ENCODE measurements around the gene FGFR3. TPM values are rescaled to one million over a fixed set of nuclear protein-coding genes. Genes with fewer than 3 reads are reported as not detected.

The FGFR3 gene
- total and polyA plus RNA-seq, 9 of the 15 experiments (the other 6 are each of a cell fraction or from before 2014, with no cell fraction given), result 1.2 to 60.4 (median 12.7) TPM

DNA sequence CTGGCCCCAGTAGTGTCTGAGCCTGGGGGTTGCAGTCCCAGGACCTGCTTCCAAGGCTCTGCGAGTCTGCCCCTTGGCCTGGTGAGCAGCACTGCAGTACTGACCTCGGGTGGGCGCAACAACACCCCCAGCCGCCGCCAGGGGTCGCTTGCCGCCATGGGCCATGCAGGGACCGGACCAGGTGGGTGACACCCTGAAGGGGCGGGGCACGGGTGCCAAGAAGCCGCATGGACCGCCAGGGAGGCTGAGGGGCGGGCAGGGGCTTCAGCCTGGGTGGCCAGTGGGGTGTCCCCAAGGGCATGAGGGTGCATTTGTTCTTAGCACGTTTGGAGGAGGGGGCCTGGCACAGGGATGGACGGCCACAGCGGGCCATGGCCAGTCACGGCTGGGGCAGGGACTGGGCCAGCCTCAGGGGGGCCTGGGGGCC lies 46.8 kb upstream of the FGFR3 start (continued):
- TF ChIP-seq GTF2B (IDR thresholded peaks at IDR 0.05; ENCODE audit: extremely low read depth, insufficient read length) (no peak), MYNN (IDR thresholded peaks at IDR 0.05) (peak; percentile 38; the same call in 1 of the 2 replicates), MYNN (CRISPR knock-in tag; IDR thresholded peaks at IDR 0.05) (no peak), MCM5 (IDR thresholded peaks at IDR 0.05; ENCODE audit: low read depth) (no peak), PHF20 (IDR thresholded peaks at IDR 0.05; ENCODE audit: partially characterized antibody) (no peak), CTCF (IDR thresholded peaks at IDR 0.05 in 2 of 3, conservative IDR thresholded peaks at IDR 0.05 in 1 of 3; ENCODE audit: insufficient read depth in 2 of 3, low read depth in 1 of 3, low read length in 3 of 3) (peak; percentile 89 to 99 (median 94)), PHF21A (IDR thresholded peaks at IDR 0.05; ENCODE audit: borderline replicate concordance, low read depth) (no peak), STAT5A (IDR thresholded peaks at IDR 0.05; ENCODE audit: borderline replicate concordance, low read length) (no peak), KLF13 (tag; IDR thresholded peaks at IDR 0.05; ENCODE audit: borderline replicate concordance, low read depth) (0 out of 2 replicates have a peak, but pooled peaks have one; percentile 42), ZNF586 (CRISPR knock-in tag; conservative IDR thresholded peaks at IDR 0.05) (no peak), RB1 (IDR thresholded peaks at IDR 0.05; ENCODE audit: low read depth) (0 out of 2 replicates have a peak, but pooled peaks have one; percentile 64), UBTF (IDR thresholded peaks at IDR 0.05; ENCODE audit: borderline replicate concordance in 1 of 2, low read depth in 2 of 2, low read length in 2 of 2) (no peak), MEIS2 (IDR thresholded peaks at IDR 0.05; ENCODE audit: partially characterized antibody) (no peak), COPS2 (conservative IDR thresholded peaks at IDR 0.05) (no peak), SNIP1 (IDR thresholded peaks at IDR 0.05; ENCODE audit: low read depth) (no peak), ZNF23 (CRISPR knock-in tag; IDR thresholded peaks at IDR 0.05) (no peak), ZNF3 (CRISPR knock-in tag; IDR thresholded peaks at IDR 0.05) (no peak)
- TF ChIP-seq, protein P1, sequence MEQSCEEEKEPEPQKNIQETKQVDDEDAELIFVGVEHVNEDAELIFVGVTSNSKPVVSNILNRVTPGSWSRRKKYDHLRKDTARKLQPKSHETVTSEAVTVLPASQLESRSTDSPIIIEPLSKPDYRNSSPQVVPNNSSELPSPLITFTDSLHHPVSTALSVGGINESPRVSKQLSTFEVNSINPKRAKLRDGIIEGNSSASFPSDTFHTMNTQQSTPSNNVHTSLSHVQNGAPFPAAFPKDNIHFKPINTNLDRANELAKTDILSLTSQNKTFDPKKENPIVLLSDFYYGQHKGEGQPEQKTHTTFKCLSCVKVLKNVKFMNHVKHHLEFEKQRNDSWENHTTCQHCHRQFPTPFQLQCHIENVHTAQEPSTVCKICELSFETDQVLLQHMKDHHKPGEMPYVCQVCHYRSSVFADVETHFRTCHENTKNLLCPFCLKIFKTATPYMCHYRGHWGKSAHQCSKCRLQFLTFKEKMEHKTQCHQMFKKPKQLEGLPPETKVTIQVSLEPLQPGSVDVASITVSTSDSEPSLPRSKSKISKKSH (CRISPR knock-in tag; IDR thresholded peaks at IDR 0.05), result no peak
- TF ChIP-seq, protein P2, sequence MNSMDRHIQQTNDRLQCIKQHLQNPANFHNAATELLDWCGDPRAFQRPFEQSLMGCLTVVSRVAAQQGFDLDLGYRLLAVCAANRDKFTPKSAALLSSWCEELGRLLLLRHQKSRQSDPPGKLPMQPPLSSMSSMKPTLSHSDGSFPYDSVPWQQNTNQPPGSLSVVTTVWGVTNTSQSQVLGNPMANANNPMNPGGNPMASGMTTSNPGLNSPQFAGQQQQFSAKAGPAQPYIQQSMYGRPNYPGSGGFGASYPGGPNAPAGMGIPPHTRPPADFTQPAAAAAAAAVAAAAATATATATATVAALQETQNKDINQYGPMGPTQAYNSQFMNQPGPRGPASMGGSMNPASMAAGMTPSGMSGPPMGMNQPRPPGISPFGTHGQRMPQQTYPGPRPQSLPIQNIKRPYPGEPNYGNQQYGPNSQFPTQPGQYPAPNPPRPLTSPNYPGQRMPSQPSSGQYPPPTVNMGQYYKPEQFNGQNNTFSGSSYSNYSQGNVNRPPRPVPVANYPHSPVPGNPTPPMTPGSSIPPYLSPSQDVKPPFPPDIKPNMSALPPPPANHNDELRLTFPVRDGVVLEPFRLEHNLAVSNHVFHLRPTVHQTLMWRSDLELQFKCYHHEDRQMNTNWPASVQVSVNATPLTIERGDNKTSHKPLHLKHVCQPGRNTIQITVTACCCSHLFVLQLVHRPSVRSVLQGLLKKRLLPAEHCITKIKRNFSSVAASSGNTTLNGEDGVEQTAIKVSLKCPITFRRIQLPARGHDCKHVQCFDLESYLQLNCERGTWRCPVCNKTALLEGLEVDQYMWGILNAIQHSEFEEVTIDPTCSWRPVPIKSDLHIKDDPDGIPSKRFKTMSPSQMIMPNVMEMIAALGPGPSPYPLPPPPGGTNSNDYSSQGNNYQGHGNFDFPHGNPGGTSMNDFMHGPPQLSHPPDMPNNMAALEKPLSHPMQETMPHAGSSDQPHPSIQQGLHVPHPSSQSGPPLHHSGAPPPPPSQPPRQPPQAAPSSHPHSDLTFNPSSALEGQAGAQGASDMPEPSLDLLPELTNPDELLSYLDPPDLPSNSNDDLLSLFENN (IDR thresholded peaks at IDR 0.05; ENCODE audit: low read depth in 2 of 2, low read length in 2 of 2), result no peak
